Measurements from ENCODE around the gene SORCS2. TPM values are rescaled to one million over a fixed set of nuclear protein-coding genes. Genes with fewer than 3 reads are reported as not detected.

SORCS2 gene
- total RNA-seq, 1 experiment from 2014 or later = 0.15 TPM

GRCh38 chr4:7154351-7154981 lies 37.9 kb upstream of the SORCS2 start:
- DNase-seq (ENCODE audit: low read depth, low spot score) = no peak
- Histone ChIP-seq H3K27ac (ENCODE audit: low read length) (no peak overlapping the region), H3K27me3 (ENCODE audit: control insufficient read depth, insufficient read depth, low read length) (no peaks in the 10 kb centered on the region), H3K36me3 (ENCODE audit: control insufficient read depth, insufficient read depth, low read length) (no peaks in the 10 kb centered on the region), H3K9me3 (ENCODE audit: control insufficient read depth, insufficient read depth, low read depth, low read length) (no peaks in the 10 kb centered on the region), H3K4me3 (ENCODE audit: low read depth in 2 of 2, low read length in 2 of 2) (no peak overlapping the region), H3K4me1 (ENCODE audit: control insufficient read depth, insufficient read depth, low read length) (no peaks in the 10 kb centered on the region)
- no peak for TF ChIP-seq POLR2AphosphoS5 (IDR thresholded peaks at IDR 0.05; ENCODE audit: low read depth, low read length)
- no peak for TF ChIP-seq TCF7L2 (IDR thresholded peaks at IDR 0.05; ENCODE audit: low read depth, low read length)
- TF ChIP-seq REST (IDR thresholded peaks at IDR 0.05; ENCODE audit: insufficient read depth in 1 of 2, low read depth in 2 of 2, low read length in 1 of 2) = no peak
- no peak for TF ChIP-seq CTCF (IDR thresholded peaks at IDR 0.05)
- no peak for TF ChIP-seq SIN3A (IDR thresholded peaks at IDR 0.05; ENCODE audit: borderline replicate concordance, insufficient read depth, low read depth, low read length)
- POLR2A ChIA-PET = no interaction called here
- intact Hi-C loops (cut with micrococcal nuclease; ENCODE audit: unreplicated experiment) (no loop called here), in situ Hi-C loops (cut with HindIII; ENCODE audit: low pct_unique_long_range_greater_than_20kb, low sequenced_read_pairs) (no loop called here)
- BruUV-seq (replicated peaks) = no TSS peak
- no peak for ATAC-seq
- CTCF ChIA-PET = no interaction called here

GRCh38 chr4:7155590-7156071 lies 36.7 kb upstream of the SORCS2 start:
- CTCF ChIA-PET = no interaction called here
- no peaks in the 10 kb centered on the region for H3K27me3 ChIP-seq (ENCODE audit: control insufficient read depth, insufficient read depth, low read length)
- no peak for DNase-seq (ENCODE audit: low read depth, low spot score)
- H3K27ac ChIP-seq (ENCODE audit: low read length) = no peak overlapping the region
- no peaks in the 10 kb centered on the region for H3K36me3 ChIP-seq (ENCODE audit: control insufficient read depth, insufficient read depth, low read length)
- ATAC-seq = no peak
- no peak overlapping the region for H3K4me3 ChIP-seq (ENCODE audit: low read depth in 2 of 2, low read length in 2 of 2)
- POLR2A ChIA-PET = no interaction called here
- no peaks in the 10 kb centered on the region for H3K9me3 ChIP-seq (ENCODE audit: control insufficient read depth, insufficient read depth, low read depth, low read length)
- in situ Hi-C loops (cut with HindIII; ENCODE audit: low pct_unique_long_range_greater_than_20kb, low sequenced_read_pairs) (no loop called here), intact Hi-C loops (cut with micrococcal nuclease; ENCODE audit: unreplicated experiment) (no loop called here)
- no peaks in the 10 kb centered on the region for H3K4me1 ChIP-seq (ENCODE audit: control insufficient read depth, insufficient read depth, low read length)
- no TSS peak for BruUV-seq (replicated peaks)
- TF ChIP-seq POLR2AphosphoS5 (IDR thresholded peaks at IDR 0.05; ENCODE audit: low read depth, low read length) (no peak), TCF7L2 (IDR thresholded peaks at IDR 0.05; ENCODE audit: low read depth, low read length) (no peak), SIN3A (IDR thresholded peaks at IDR 0.05; ENCODE audit: borderline replicate concordance, insufficient read depth, low read depth, low read length) (no peak), REST (IDR thresholded peaks at IDR 0.05; ENCODE audit: insufficient read depth in 1 of 2, low read depth in 2 of 2, low read length in 1 of 2) (no peak), CTCF (IDR thresholded peaks at IDR 0.05) (no peak)

Data from Panc1 (cell line).